Ammon's horn (tissue), 1 donor: ENCODE results near the gene ITGAL.
A peak's percentile ranks its signal among the peaks of the same experiment; 100 is the strongest.

ENCODE experiments used
- DNase-seq: peaks from one replicate; pipeline ENCODE4 v3.0.0-alpha.2; 2016; ENCODE audit warnings: low spot score

Gene ITGAL

DNA sequence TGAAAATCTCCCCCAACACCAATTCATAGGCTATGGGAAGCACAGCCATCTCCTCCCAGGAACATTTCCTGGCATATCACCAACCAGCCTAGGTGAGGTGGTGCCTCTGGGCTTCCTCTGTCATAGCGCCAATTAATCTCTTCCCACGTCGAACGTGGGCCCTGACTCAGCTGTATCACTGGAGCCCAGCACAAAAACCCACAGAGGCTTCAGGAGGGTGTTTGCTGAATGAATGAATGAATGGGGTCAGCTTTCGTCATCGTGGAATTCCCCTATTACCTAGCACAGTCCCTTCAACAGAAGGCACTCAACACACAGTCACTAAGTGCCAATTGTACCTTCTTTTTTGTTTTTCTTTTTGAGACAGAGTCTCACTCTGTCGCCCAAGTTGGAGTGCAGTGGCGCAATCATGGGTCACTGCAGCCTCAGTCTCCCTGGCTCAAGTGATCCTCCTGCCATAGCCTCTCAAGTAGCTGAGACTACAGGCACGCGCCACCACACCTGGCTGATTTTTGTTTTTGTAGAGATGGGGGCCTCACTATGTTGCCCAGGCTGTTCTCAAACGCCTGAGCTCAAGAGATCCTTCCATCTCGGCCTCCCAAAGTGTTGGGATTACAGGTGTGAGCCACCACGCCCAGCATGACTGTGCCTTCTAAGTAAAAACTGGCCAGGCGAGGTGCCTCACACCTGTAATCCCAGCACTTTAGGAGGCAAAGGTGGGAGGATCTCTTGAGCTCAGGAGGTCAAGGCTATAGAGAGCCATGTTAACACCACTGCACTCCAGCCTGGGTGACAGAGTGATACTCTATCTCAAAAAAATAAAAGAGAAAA is 94.8 kb downstream of the ITGAL start:
- DNase-seq: no peak

DNA sequence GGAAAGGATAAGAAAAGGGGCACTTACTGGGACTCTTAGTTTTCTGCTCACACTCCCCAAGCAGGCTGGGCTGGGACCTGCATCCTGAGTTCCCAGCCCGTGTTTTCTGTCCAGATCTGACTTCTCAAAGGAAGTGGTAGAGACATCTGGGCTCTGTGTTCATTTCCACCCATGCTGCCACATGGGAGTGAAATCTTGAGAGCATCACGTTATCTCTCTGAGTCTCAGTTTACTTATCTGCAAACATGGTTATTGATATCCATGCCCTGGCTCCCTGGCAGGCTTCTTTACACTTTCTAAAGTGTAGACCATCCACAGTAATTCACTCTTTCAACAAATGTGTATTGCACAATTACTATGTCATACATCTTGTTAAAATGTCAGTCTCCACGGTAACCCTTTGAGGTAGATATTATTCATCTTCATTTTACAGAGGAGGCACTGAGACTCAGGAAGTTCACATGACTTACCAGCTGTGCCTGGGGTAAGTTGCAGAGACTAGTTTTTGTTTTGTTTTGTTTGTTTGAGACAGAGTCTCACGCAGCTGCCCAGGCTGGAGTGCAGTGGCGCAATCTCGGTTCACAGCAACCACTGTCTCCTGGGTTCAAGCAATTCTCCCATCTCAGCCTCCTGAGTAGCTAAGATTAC is 95.6 kb downstream of the ITGAL start:
- DNase-seq: no peak

DNA sequence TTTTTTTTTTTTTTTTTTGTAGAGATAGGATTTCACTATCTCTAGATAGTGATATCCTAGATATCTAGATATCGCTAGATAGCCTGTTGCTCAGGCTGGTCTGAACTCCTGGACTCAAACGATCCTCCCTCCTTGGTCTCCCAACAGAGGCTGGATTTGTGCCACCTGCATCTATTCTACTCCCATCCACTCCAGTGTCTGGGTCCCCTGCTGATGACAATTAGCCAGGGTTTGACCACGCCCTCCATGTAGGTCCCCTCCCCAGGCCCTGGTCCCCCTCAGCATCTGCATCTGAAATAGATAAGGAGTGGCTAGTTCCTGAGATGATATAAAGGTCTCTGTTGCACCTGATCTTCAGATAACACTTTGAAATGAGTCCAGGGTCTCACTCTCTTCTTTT is 96.7 kb downstream of the ITGAL start:
- no peak for DNase-seq

DNA sequence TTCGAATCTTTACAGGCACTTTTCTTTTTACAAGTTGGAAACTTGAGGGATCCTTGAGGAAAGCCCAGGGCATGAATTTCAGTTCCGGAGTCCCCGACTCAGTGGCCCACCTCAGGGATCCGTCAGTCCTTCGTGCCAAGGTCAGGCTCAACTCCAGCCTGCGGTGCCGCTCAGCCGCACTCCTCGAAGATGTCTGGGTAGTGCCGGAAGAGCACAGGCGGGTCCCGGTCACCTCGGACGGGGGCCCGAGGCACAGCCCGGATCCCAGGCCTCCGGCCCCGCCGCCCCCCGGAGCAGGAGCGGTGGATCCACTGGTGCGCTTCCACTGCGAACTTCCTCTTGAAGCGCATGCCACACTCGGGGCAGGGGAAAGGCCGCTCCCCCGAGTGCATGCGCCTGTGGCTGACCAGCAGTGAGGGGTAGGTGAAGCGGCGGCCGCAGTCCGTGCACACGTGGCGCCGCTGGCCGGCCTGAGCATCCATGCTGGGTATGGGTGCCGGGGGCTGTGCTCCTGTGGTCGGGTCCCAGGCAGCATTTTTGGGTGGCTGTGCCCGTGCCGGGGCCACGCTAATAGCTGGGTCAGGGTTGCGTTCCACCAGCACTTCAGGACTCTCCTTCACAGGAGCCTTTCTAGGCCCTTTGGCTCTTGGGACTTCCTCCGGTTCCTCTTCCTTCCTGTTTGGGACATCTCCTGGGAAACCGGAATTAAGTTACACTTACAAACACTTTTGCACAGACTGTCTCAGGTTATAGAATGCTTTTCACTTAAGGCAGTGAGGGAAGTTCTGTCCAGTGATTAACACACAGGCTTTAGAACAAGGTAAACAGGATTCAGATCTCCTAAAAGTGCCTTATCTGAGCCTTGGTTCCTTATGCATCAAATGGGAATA is 97.4 kb downstream of the ITGAL start:
- DNase-seq: no peak

DNA sequence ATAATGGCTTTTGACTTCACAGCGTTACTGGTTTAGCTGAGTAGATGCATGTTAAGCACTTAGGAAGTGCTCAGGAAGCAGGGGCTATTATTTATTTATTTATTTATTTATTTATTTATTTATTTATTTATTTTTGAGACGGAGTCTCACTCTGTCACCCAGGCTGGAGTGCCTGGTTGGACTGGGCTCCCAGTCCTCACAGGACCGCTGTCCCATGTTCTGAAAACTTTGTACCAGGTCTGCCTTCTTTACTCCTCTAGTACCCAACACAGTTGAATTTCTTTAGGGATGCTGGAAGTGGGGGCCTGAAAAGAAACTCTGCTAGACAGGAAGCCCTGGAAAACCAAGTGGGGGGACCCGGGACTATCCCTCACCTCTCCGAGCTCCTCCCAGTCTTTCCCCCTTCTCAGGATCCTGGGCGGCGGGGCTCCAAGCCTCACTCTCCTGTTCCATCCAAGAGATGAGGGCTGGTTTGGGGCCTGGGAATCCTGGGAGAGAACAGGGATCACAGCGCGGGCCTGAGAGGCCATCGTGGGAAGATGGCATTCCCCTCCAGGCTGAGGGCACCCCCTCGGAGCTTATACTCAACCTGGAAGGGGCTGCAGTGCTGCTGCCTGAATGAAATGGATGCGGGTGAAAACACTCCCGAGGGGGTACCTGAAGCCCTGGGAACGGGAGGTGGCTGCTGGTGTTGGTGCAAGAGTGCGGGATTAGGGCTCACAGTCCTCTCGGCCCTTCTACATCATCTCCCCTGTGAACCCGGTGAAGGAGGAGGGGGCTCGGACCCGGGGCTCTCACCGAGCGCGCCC is 98.3 kb downstream of the ITGAL start:
- DNase-seq: peak; percentile 28

DNA sequence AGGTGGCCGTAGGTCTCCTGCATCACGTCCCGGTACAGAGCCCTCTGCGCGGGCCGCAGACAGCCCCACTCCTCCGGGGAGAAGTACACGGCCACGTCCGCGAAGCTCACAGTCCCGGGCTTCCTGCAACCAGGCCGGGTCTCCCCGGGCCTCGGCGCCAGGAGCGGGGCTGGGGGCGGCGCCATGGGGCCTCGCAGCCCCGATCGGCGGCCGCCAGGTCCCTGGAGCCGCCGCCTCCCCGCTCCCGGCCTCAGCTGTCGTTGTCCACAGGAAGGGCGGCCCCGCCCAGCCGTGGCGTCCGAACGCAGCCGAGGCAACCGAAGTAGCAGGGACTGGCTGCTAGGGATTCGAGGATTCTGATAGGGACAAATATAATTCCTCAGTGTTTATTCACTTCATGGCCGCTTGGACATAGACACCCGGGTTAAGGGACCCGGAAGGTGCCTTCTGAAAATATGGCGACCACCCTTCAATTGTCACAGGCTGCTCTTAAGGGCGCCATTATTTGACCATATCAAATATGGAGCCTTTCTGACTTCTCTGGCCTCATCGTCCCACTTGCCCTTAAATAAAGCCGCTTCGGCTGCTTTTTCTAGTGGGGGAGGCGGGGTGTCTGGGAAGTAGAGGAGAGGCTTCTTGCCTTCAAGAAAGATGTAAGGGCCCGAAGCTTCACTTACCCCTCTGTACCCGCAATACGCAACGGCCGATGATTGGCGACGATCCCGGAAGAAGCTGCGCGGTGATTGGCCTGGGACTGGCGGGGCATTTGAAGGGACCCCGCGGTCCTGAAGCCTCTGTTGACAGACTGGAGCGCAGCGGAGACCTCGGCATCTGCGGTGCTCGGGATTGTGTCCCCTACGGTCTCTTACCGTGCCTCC is 99.1 kb downstream of the ITGAL start, which contains the start of gene ZNF688:
TSS of gene ZNF688 (minus strand) at position 270 of the 878 bp plus-strand sequence. CDS start at position 185, 85 bp downstream.
- peak; percentile 97 for DNase-seq
